Measurements from ENCODE around the gene ERGIC1.

- TF ChIP-seq CTCF (IDR thresholded peaks at IDR 0.05) (no peak), POLR2A (IDR thresholded peaks at IDR 0.05) (no peak), EP300 (IDR thresholded peaks at IDR 0.05) (no peak)
These were observed 118.0 kb downstream of the ERGIC1 start for GRCh38 chr5:172952034-172952511.

Measured in tibial nerve (tissue), 4 donors.